HG03175 (cell line): ENCODE results near the gene TMEM273.

ENCODE experiments used
- ATAC-seq: cut with Tn5 transposase; IDR thresholded peaks from one replicate; pipeline ENCODE4 v1.9.1; 2021; ENCODE audit warnings: mild to moderate bottlenecking, moderate library complexity; ENCODE audit not compliant: unreplicated experiment

The TMEM273 gene

DNA sequence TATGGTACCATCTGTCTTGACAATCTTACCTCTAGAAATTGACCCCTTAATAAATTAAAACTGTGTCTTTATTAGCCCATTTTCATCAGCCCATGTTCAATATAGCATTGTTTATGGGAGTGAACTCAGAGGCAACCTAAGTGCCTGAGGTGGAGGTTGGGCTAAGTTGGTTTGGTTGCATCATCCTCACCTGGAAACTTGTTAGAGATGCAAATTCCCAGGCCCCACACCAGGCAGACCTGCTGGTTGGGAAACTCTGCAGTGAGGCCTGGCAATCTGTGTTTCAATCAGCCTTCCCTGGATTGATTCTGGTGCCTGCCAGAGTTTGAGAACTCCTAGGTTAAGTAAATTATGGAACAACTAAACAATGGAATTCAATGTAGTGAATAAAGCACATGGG, 44.9 kb downstream of the TMEM273 start:
- no peak for ATAC-seq

DNA sequence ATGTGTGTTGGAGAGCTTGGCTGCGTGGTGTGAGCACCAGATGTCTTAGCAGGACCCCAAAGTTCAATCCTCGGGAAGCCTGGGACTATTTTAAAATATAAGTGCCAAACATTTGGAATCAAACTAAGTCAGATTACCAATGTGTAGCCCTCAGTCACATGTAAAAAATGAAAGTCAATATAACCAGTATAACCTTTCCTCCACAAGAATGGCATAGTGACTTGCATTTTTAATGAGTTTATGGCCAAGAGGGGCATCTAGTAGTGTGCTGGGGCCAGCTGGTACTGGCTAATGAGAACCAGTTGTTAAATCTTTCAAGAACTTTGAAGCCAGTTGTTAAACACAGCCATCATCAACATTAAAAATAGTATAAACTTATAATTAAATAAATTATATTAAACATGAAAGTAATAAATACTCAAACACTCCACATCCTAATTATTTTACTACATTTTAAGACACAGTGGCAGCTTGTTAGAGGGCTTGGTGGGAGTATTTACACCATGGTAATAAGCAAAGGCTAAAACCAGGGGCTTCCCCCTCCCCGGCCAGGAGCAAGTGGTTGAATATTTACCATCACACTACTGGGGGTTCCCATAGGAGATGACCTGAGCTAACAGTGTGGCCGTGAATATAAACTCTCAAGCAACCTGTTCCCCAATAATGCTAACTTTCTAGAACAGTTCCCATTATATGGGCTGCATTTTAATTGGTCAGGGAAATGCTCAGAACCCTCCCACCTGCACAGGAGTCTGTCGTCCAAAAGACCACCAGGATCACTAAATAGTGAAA, 46.5 kb downstream of the TMEM273 start:
- ATAC-seq = peak; percentile 72

DNA sequence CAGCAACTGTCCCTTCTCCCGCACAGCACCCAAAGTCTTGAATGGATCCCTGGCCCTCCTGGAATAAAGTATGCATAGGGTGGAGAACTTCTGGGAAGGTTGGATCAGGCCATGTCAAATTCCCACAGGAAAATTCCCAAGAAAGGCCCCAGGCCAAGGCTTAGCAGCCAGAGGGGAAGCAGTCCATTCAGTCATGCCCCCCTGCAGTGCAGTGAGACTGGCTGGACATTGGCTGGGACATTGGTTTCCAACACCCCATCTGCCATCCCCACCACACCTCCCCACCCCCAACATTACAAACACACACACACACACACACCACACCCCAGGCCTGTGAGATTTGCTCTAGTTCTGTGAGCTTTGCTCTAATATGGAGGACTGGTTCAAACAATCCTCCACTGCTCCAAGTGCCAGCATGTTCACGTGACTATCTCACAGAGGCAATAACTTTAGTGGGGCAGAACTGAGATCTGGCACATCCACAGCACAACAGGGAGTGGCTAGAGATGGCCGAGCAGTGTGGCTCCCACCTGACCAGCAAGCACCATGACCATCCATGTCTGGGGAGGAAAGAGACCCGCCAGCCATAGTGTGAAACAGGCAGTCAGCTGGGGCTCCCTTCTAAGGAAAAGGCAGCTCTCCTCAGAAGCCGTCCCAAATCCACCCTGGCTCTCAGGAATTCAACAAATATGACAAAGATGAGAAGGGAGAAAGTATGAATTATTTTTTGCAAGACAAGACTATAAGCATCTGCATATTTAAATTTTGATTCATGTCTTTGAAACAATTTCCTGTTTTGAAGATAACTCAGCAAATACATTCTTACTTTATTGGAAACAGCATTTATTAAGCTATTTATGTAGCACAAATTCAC, 47.6 kb downstream of the TMEM273 start:
- ATAC-seq = no peak

DNA sequence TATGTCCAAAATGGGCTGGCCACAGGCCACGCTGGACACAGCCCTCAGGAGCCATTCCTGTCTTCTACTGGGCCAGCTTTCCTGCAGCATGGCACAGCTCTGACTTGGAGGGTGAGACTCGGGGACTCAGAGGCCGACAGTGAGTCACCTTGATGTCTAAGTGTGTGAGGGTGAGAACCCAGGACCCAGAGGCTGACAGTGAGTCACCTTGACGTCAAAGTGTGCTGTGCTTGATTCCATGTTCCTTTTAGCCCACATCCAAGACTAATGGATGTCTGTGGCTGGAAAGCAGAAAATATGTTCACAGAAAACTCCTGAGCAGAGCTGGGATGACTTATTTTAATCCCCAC, 48.4 kb downstream of the TMEM273 start:
- no peak for ATAC-seq

DNA sequence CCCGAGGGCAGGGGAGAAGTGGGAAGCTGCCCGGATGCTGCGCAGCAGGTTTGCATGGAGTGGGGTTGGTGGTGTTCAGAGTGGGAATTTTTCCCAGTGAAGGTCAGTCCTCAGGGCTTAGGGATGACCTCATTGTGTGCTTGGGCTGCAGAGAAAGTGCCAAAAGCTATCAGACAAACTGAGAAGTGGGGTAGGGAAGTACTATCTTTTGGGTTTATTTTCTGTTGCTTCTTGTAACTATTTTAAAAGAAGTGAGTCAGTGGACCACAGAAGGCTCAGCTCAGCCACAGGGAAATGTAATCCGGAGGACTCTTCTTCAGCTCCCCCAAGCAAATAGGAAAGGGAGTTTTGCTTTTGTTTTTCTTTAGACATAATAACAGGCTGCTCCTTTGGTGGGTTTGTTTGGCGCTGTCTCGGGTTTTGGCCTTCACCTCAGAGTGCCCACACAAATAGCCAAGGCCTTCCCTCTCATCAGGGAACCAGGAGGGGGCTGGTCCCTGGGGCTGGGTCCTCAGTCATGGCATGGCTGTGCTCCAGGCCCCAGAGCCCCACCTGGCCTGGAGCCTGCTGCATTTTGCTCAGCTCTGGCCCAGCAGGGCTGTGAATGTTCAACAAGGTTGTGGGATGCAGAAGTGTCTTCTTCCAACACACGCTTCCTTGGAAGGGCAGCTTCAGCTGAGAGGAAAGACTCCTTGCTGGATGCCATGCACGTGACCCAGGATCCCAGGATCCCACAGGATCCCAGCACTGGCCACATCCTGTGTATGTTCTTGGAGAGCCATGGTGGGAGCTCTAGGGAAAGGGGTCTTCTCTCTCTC, 49.0 kb downstream of the TMEM273 start:
- ATAC-seq = no peak

DNA sequence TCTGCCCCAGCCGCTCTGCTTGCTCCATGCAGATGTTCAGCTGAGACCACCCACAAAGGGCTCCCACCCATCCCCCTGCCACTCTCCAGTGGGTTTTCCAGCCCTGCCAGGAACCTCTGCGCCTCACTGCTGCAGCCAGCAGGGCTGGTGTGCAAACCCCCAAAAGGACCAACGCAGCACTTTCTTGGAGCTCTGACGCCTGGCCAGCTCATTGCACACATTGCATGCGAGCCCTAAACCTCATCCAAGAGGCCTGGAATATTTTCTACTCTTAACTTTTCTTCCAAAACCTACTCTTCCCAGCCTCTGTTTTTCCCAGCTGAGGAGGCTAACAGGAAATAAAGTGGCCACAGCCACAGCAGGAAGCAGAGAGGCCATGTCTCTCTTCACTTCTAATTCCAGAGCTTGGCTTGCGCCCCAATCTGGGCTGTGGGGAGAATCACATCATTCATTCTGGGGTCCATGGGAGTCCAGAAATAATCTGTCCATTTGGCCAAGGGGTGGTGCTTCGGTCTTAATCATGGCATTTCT, 49.8 kb downstream of the TMEM273 start:
- no peak for ATAC-seq

DNA sequence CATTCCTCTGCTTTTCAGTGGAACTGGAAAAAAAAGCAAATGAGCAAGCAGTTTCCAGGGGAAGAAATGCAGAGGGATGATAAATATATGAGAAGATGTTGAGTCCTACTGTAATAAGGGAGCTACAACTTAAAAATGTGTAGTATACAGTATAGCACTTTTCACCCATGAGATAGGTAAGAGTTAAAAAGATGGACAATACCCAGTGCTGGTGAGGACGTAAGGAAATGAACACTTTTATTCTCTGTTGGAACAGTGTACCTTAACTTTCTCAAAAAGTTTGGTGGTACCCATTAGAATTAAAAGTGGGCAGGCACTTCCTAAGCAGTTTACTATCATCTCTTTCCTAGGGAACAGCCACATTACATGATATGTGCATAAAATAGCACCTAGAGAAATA, 51.7 kb downstream of the TMEM273 start:
- no peak for ATAC-seq

DNA sequence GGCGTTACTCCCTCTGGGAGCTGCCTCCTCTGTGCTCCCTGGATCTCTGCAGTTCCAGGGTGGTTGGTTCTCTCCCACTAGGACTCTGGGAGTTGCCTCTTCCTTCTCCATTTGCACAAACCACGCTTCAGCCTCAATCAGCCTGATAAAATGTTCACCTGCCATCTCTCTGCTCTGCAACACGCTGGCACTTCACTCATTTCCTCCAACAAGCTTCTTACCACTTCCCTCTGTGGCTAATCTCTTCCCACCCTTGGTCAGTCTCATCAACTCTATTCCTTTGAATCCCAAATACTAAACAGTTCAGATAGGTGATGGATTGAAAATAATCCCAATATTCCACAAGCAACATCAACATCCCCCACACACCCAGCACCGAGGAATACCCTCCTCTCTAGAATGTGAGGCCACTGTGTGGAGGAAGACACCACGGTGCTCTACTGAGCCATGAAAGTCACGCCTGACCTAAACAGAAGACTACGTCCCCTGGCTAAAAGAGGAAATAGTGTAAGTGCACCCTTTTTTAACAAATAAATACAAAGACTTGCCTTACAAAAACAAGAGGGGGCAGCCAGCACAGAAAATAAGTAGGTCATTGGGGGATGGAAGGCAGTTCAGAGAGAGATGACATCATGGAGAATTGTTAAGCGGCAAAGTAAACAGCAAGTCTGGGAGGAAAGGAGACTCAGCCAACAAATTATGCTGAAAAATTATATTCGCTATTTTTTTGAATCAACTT, 52.4 kb downstream of the TMEM273 start:
- peak; percentile 76 for ATAC-seq

DNA sequence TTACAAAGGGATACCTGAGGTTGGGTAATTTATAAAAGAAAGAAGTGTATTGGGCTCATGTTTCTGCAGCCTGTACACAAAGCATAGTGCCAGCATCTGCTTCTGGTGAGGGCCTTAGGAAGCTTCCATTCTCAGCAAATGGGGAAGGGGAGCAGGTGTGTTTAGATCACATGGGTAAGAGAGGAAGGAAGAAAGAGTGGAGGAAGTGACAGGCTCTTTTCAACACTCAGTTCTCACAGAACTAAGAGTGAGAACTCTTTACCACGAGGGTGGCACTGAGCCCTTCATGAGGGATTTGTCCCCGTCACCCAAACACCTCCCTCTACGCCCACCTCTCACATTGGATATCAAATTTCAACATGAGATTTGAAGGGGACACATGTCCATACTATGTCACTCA, 53.9 kb downstream of the TMEM273 start:
- ATAC-seq = no peak

DNA sequence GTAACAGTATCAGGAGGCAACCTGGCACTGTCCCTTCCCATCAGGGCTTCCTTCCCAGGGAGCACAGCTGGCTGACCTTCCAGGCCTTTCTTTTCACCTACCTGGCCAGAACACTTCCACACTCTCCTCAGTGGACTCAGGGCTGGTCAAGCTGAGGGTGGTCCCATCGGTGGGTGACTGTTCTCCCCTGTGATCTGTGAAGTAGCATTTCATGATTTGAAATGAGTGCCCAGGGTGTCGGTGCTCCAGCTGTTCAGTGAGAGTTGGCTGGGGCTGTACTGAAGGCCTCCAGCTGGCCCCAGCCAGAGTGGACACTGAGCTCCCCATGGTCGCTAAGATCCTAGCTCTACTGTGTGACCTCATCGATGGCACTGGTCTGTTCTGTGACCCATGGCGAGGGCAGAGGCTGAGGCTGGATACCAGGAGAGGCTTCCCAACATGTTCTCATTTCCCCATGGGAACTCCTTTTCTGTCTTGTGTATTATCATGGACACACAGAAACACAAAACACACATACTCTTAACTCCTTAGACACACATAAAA, 54.4 kb downstream of the TMEM273 start, which contains the start of gene FAM170B:
Gene FAM170B, minus strand, starts transcription at position 316 of the 543 bp plus-strand sequence. Its CDS starts 103 bp downstream, at position 213.
- no peak for ATAC-seq

DNA sequence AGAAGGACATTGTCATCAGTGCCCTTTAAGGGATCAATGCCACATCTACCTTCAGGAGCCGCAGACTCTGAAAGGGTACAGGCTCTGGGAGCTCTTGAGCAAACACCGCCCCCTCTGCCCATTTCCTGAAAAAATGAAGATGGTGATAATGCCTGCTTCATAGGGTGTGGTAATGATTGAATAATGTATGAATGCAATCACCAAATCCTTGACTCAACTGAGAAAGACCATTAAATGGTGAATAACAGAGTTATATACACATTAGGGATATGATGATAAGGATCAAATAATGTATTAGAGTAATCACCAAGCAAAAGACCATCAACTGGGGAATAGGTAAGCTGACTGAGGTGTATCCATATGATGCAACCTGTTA, 55.8 kb downstream of the TMEM273 start:
- ATAC-seq = no peak

DNA sequence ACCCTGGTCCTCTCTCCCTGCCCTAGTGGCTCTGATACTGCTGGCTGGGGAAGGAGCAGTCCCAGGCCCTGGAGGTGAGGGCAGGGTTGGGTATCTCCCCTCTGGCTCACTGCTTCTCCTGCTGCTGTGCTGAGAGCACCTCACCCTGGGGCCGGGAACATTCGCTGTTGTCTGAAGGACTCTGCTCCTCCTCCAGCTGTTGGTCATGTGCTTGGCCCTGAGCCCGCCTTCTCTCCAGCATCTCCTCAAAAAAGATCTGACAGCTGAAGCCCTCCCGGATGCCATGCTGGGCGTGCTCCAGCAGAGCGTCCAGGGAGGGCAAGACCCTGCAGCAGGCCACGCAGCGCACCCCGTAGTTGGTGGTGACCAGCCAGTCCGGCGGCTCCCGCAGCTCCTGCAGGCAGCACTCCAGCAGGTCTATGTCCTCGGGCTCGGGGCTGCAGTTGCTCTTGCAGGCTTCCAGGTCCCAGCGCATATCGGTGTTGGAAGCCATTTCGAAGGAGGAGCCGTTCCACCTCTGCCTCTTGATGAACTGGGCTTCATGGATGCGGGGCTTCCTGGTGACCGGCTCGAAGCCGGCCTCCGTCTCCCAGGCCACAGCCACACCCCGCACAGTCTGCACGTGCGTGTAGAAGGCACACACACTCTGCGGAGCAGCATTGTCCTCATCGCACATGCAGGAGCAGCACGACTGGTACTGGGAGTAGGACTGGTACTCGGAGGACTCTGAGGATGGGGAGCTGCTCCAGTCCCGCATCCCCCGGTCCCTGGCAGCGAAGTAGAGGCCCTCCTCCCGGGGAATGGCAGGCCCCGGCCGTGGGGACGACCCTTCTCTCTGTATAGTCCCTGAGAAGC, 56.5 kb downstream of the TMEM273 start:
- ATAC-seq = no peak

DNA sequence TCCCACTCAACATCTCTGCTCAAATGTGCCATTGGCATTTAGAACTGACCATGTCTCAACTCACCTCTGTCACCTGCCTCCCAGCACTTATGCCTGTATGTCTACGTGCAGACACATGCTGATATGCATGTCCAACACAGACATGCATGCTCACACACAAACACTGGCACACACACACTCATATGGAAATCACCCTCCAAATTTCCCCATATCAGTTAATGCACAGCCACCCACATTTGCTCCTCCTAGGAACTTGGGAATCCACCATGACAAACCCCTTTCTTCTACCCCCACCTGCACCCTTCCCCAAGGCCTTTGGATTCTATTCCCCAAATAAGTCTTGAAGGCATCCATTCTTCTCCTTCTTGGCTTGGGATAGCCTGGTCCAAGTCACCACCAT, 58.8 kb downstream of the TMEM273 start:
- ATAC-seq = no peak

DNA sequence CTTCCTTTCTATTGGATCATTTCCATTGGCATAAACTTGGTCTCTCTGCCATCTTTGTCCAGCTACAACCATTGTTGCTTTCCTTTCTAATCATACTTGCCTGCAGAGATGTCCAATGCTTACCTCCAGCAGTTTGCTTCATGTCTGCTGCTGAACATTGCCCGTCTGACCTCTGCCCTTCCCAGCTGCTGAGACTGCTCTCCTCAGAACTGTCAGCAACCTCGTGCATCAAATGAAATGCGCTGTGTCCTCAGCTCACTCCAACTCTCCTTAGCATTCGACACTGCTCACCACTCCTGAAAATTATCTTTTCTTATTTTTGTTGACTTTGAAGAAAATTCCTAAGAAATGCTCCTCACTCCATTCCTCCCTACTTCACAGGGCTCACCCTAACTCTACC, 59.3 kb downstream of the TMEM273 start:
- no peak for ATAC-seq

DNA sequence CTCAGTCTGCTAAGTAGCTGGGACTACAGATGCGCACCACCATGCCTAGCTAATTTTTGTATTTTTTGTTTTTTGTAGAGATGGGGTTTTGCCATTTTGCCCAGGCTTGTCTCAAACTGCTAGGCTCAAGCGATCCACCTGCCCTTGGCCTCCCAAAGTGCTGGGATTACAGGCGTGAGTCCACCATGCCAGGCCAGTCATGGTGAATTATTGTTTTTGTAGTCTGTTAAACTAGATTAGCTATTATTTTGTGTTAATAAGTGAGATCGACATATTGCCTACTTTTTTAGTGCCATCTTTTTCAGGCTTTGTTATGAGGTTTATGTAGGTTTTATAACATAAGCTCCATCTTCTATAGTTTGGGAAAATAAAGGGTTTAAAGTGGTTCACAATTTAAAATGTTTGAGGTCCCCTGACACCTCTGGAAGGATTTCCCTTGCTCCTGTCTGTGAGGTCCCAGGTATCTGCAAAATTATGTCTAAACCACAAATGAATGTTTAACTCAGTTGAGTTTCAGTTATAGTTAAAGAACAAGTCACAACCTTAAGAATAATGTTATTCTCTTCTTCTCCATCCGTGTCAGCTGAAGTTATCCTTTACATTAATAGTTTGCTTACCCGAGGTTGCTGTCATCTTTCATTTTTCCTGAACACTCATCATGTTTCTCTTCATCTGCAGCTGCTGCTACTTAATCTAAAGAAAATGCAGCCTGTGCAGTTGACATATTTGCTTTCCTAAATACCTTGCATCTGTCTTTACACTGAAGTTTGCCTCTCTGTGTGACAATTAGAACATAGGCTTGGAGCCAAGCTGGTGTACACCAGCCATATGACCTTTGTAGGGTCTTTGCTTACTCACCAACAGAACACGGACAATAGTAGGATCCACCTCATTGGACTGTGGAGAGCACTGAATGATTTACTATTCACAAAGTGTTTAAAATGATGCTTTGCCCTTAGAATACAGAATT, 63.9 kb downstream of the TMEM273 start:
- no peak for ATAC-seq

DNA sequence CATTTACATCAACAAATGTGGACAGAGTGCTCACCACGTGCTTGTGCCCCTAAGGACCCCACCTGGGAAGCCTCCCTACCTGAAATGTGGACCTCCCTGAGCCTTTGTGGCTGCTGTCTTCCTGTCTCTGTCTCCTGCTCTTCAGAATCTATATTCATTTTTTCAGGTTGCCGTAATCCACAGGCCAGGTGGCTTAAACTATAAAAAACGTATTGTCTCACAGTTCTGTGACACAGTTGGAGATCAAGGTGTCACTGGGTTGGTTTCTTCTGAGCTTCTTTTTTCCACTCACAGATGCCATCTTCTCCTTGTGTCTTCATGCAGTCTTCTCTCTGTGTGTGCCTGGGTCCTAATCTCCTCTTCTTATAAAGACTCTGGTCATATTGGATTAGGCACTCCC, 67.3 kb downstream of the TMEM273 start:
- no peak for ATAC-seq

DNA sequence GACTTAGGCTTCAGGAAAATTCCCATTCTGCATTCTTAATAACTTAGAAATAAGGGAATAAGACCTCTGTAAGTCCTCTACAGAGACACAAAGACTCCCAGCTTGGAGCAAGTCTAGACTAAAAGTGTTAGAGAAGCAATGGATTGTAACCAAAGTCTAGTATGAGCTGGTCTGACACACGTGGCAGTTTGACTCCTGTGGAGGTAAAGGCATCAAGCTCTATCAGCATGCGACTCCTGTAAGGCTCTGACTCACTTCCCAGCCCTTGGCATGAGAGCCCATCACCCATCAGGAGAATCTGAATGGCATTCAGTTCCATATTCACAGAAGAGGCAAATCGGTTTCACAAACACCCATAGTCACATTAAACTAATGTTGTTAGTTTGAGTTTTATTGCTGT, 68.4 kb downstream of the TMEM273 start:
- ATAC-seq = no peak
